Upper lobe of left lung (tissue), 6 donors: Measurements from ENCODE around the gene ST14. TPM values are rescaled to one million over a fixed set of nuclear protein-coding genes. Genes with fewer than 3 reads are reported as not detected.

Experiments
- ATAC-seq, 2 donors: fragments of 200-7000 bp; cut with Tn5 transposase; one replicate each; pipeline ENCODE4 v1.9.1; 2022; ENCODE audit warnings: mild to moderate bottlenecking in 2 of 2, moderate library complexity in 2 of 2; ENCODE audit not compliant: low FRiP score in 2 of 2
- DNase-seq, 2 donors: peaks; one replicate each; pipeline ENCODE4 v3.0.0-alpha.2; 2019 to 2020
- H3K27ac ChIP-seq, 4 donors: fragments of 200-600 bp; sonication (generic); one replicate each; pipeline ENCODE4 v1.5.1; 2016 to 2019
- H3K27me3 ChIP-seq, 4 donors: fragments of 200-600 bp; sonication (generic); one replicate each; pipeline ENCODE4 v1.5.1; 2017 to 2019
- H3K36me3 ChIP-seq, 4 donors: fragments of 200-600 bp; sonication (generic); one replicate each; pipeline ENCODE4 v1.5.1; 2016 to 2019
- H3K4me1 ChIP-seq, 4 donors: fragments of 200-600 bp; sonication (generic); one replicate each; pipeline ENCODE4 v1.5.1; 2018 to 2019
- H3K4me3 ChIP-seq, 4 donors: fragments of 200-600 bp; sonication (generic); one replicate each; pipeline ENCODE4 v1.5.1; 2017 to 2019; ENCODE audit warnings: mild to moderate bottlenecking in 2 of 4, moderate library complexity in 1 of 4
- H3K9me3 ChIP-seq, 4 donors: fragments of 200-600 bp; sonication (generic); one replicate each; pipeline ENCODE4 v1.5.1; 2018 to 2019
- EP300 ChIP-seq, 4 donors: sonication (generic); formaldehyde crosslinking; IDR thresholded peaks; one replicate each; pipeline ENCODE4 v1.5.1; 2017; ENCODE audit warnings: antibody characterized with exemption in 4 of 4, control low read depth in 2 of 4
- POLR2A ChIP-seq, 4 donors: fragments of 450-650 bp; IDR thresholded peaks; one replicate each; pipeline ENCODE4 v1.5.1; 2016 to 2017; ENCODE audit warnings: antibody characterized with exemption in 4 of 4, mild to moderate bottlenecking in 2 of 4
- POLR2AphosphoS5 ChIP-seq, 2 donors: sonication (generic); formaldehyde crosslinking; IDR thresholded peaks; one replicate each; pipeline ENCODE4 v1.5.1; 2017; ENCODE audit warnings: antibody characterized with exemption in 2 of 2
- WGBS, 2 donors: methylation state at CpG; one replicate each; pipeline ENCODE4 v1.1.5; 2017 to 2018; 5-methylcytosine and 5-hydroxymethylcytosine counted together
- total RNA-seq, 6 donors: library from RNA; depleted of rRNA in 4 of 6; stranded (reverse); fragments of >200 nt in 4 of 6; gene quantifications; one replicate each; pipeline versions ENCODE4 v1.1.0 to v1.2.1, GENCODE V29; 2016 to 2021
- TF ChIP-seq, protein P1 (sequence below), 6 experiments: fragments of 450-650 bp in 4 of 6; fragments of 200-600 bp in 2 of 6; sonication (generic) in 2 of 6; IDR thresholded peaks; one replicate each; pipeline ENCODE4 v1.5.1; 2016 to 2019; ENCODE audit warnings: antibody characterized with exemption in 6 of 6
- donor health status: DM: no; HTN: no; CAD: no; lungs with moderate emphysema.
- donor health status: DM: no; HTN: yes; CAD: no; lungs with severe emphysema.

Gene ST14
- total RNA-seq, 6 donors from 2014 or later = 49.2 to 105 (median 72.1) TPM

DNA sequence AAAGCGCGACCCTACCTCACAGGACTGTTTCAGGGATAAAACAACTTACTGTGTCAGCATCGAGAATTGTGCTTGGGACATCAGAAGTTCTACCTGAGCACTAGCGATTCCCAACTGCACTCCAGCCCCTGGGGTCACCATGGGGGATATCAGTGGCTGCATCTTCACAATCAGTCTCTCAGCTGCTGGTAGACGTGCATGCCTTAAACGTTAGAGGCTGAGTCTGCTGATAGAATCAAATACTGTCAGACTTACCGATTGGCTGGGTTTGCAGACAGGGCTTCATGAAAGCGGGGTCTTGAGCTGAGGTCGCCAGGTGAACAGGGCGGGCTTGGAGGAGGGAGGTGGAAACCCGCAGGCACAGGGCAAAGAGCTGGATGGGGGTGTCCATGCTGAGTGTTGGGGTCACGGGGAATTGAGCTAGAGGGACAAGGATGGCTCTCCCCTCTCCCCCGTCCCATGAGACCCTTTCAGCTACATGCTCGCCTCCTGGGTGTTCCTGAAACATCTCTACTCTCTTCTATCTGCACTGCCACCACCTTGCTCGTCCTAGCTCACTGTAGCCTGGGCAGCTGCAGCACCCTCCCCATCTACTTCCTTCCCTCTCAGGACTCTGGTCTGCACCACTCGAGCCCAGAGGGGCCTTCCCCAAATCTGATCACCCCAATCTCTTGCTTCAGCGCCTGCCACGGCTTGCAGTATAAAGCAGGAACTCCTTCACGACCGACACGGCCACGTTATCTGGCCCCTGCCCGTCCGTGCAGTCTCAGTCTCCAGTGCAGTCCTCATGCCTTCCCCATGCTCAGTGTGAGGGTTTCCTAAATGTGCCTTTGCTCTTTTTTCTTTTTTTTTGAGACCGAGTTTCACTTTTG, 43.5 kb downstream of the ST14 start:
- Histone ChIP-seq H3K36me3 (peaks cover 3 to 30% (median 15%) of the 10 kb centered on the region in 4 donors), H3K9me3 (no peaks in the 10 kb centered on the region), H3K4me3 (no peak overlapping the region), H3K27me3 (no peaks in the 10 kb centered on the region), H3K4me1 (no peaks in the 10 kb centered on the region), H3K27ac (no peak overlapping the region)
- TF ChIP-seq EP300 (IDR thresholded peaks at IDR 0.05) (no peak), POLR2AphosphoS5 (IDR thresholded peaks at IDR 0.05) (no peak), POLR2A (IDR thresholded peaks at IDR 0.05) (no peak)
- TF ChIP-seq, protein P1, sequence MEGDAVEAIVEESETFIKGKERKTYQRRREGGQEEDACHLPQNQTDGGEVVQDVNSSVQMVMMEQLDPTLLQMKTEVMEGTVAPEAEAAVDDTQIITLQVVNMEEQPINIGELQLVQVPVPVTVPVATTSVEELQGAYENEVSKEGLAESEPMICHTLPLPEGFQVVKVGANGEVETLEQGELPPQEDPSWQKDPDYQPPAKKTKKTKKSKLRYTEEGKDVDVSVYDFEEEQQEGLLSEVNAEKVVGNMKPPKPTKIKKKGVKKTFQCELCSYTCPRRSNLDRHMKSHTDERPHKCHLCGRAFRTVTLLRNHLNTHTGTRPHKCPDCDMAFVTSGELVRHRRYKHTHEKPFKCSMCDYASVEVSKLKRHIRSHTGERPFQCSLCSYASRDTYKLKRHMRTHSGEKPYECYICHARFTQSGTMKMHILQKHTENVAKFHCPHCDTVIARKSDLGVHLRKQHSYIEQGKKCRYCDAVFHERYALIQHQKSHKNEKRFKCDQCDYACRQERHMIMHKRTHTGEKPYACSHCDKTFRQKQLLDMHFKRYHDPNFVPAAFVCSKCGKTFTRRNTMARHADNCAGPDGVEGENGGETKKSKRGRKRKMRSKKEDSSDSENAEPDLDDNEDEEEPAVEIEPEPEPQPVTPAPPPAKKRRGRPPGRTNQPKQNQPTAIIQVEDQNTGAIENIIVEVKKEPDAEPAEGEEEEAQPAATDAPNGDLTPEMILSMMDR (IDR thresholded peaks at IDR 0.05) = no peak
- 84 to 86% methylated on average over 25 of the region's 25 CpGs for WGBS, 2 donors
- ATAC-seq = no peak
- no peak for DNase-seq

GRCh38 chr11:130203766-130204702, 44.5 kb downstream of the ST14 start:
- no peak overlapping the region for H3K27ac ChIP-seq
- H3K36me3 ChIP-seq = peaks cover 2 to 28% (median 12%) of the 10 kb centered on the region in 4 donors
- H3K4me3 ChIP-seq = no peak overlapping the region
- DNase-seq (no peak), ATAC-seq (no peak)
- no peaks in the 10 kb centered on the region for H3K4me1 ChIP-seq
- WGBS, 2 donors = 93 to 95% methylated on average over 27 of the region's 27 CpGs
- TF ChIP-seq POLR2A (IDR thresholded peaks at IDR 0.05) = no peak
- TF ChIP-seq, protein P1 (IDR thresholded peaks at IDR 0.05) = no peak
- TF ChIP-seq EP300 (IDR thresholded peaks at IDR 0.05) = no peak
- no peak for TF ChIP-seq POLR2AphosphoS5 (IDR thresholded peaks at IDR 0.05)
- no peaks in the 10 kb centered on the region for H3K9me3 ChIP-seq
- H3K27me3 ChIP-seq = no peaks in the 10 kb centered on the region

DNA sequence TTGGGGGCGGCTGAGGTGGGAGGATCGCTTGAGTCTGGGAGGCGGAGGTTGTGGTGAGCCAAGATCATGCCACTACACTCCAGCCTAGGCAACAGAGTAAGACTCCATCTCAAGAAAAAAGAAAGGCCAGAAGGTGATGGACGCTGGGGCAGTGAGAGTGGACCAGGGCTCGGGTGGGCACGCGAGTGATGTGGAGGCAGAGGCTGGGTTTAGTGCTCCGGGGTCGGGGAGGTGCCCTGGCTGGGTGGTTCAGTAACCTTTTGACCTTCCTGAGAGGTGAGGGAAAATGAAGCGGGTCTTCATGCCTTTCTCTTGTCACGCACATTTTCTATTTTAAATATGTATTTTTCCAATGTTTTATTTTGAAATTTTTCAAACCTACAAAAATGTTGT, 45.1 kb downstream of the ST14 start:
- ATAC-seq (no peak), DNase-seq (peak in 1 of 2 donors; percentile 9)
- Histone ChIP-seq H3K9me3 (no peaks in the 10 kb centered on the region), H3K4me3 (no peak overlapping the region), H3K27ac (no peak overlapping the region), H3K4me1 (no peaks in the 10 kb centered on the region), H3K27me3 (no peaks in the 10 kb centered on the region), H3K36me3 (peaks cover 0 to 25% (median 11%) of the 10 kb centered on the region in 4 donors)
- TF ChIP-seq EP300 (IDR thresholded peaks at IDR 0.05) (no peak), POLR2A (IDR thresholded peaks at IDR 0.05) (no peak), POLR2AphosphoS5 (IDR thresholded peaks at IDR 0.05) (no peak)
- TF ChIP-seq, protein P1 (IDR thresholded peaks at IDR 0.05) = no peak
- 89 to 90% methylated on average over 11 of the region's 11 CpGs for WGBS, 2 donors

GRCh38 chr11:130206141-130206540, 46.6 kb downstream of the ST14 start:
- DNase-seq = peak in 1 of 2 donors; percentile 7
- 88 to 90% methylated on average over 19 to 22 of the region's 22 CpGs for WGBS, 2 donors
- Histone ChIP-seq H3K9me3 (no peaks in the 10 kb centered on the region), H3K4me1 (no peaks in the 10 kb centered on the region), H3K36me3 (peaks cover 0 to 11% (median 6%) of the 10 kb centered on the region in 4 donors), H3K27me3 (no peaks in the 10 kb centered on the region), H3K4me3 (no peak overlapping the region), H3K27ac (no peak overlapping the region)
- TF ChIP-seq EP300 (IDR thresholded peaks at IDR 0.05) = no peak
- no peak for TF ChIP-seq POLR2A (IDR thresholded peaks at IDR 0.05)
- TF ChIP-seq POLR2AphosphoS5 (IDR thresholded peaks at IDR 0.05) = no peak
- TF ChIP-seq, protein P1 (IDR thresholded peaks at IDR 0.05) = no peak
- ATAC-seq = no peak
